Endothelial cell of umbilical vein (primary cell): ENCODE results near the gene OR10A6. TPM values are rescaled to one million over a fixed set of nuclear protein-coding genes. Genes with fewer than 3 reads are reported as not detected.

ENCODE experiments used
- BruUV-seq: library from RNA; stranded (reverse); fragments of 400-500 nt; replicated peaks from 2 replicates; lab custom pipeline; 2021; lab: Mats Ljungman, UMichigan
- CTCF ChIA-PET: fragments of 300-600, 350-600 bp; sonication (Branson Sonifier 250); formaldehyde crosslinking; loops from one replicate; lab custom pipeline; 2021; ENCODE audit warnings: antibody characterized with exemption, inconsistent platforms; lab: Charles Lee
- POLR2A ChIA-PET: fragments of 300-600, 350-600 bp; sonication (Branson Sonifier 250); formaldehyde crosslinking; loops from one replicate; lab custom pipeline; 2021; ENCODE audit warnings: antibody characterized with exemption, inconsistent platforms; lab: Charles Lee
- DNase-seq: peaks from one replicate; pipeline ENCODE4 v3.0.0-alpha.2; 2011; ENCODE audit warnings: low read depth, low spot score
- FAIRE-seq: peaks from 2 replicates; lab custom pipeline; 2011; peaks lifted over from hg19 to GRCh38; lab: Jason Lieb, UNC
- H2AFZ ChIP-seq: 2 replicates; pipeline ENCODE4 v1.6.0; 2012; ENCODE audit warnings: low read depth, low read length, control low read depth, inconsistent platforms
- H3K27ac ChIP-seq: 2 replicates; pipeline ENCODE4 v1.5.1; 2011; ENCODE audit warnings: low read depth, mild to moderate bottlenecking, control low read depth, low read length, moderate library complexity; ENCODE audit not compliant: insufficient read depth
- H3K27me3 ChIP-seq, 2 experiments: 2 replicates each; pipeline versions ENCODE4 v1.6.0 to v1.6.1; 2011; ENCODE audit warnings: low read length in 2 of 2, mixed read lengths in 1 of 2; ENCODE audit not compliant: control insufficient read depth in 2 of 2, insufficient read depth in 2 of 2
- H3K36me3 ChIP-seq, 2 experiments: 2 replicates in 1 of 2; 3 replicates in 1 of 2; pipeline ENCODE4 v1.5.1; 2011; ENCODE audit warnings: low read length in 2 of 2, mild to moderate bottlenecking in 1 of 2, moderate library complexity in 1 of 2; ENCODE audit not compliant: control insufficient read depth in 2 of 2, insufficient read depth in 2 of 2; ENCODE audit errors: extremely low read depth in 1 of 2
- H3K4me1 ChIP-seq: 3 replicates; pipeline ENCODE4 v1.5.1; 2011; ENCODE audit warnings: mild to moderate bottlenecking, low read length; ENCODE audit not compliant: control insufficient read depth, insufficient read depth; ENCODE audit errors: extremely low read depth
- H3K4me2 ChIP-seq: 2 replicates; pipeline ENCODE4 v1.6.1; 2011; ENCODE audit warnings: low read length, control low read depth, mixed read lengths; ENCODE audit not compliant: insufficient read depth
- H3K4me3 ChIP-seq, 3 experiments: fragments of 200-600 bp in 1 of 3; sonication (generic), shearing (Covaris generic) in 1 of 3; replicated peaks in 1 of 3; 2 replicates each; pipeline ENCODE4 v1.5.1; 2011 to 2016; ENCODE audit warnings: control low read depth in 3 of 3, low read length in 3 of 3, mild to moderate bottlenecking in 2 of 3, inconsistent platforms in 1 of 3, low read depth in 1 of 3, moderate library complexity in 1 of 3; ENCODE audit not compliant: insufficient read depth in 1 of 3
- H3K79me2 ChIP-seq: 2 replicates; pipeline ENCODE4 v1.6.0; 2012; ENCODE audit warnings: low read length, inconsistent platforms; ENCODE audit not compliant: control insufficient read depth, insufficient read depth
- H3K9ac ChIP-seq: replicated peaks from 2 replicates; pipeline ENCODE3; 2011; ENCODE audit warnings: low read length, control low read depth; ENCODE audit not compliant: insufficient read depth; ENCODE audit errors: extremely low read depth
- H3K9me1 ChIP-seq: replicated peaks from 3 replicates; pipeline ENCODE4 v1.6.0; 2011; ENCODE audit warnings: mild to moderate bottlenecking, low read length; ENCODE audit not compliant: control insufficient read depth, insufficient read depth; ENCODE audit errors: extremely low read depth
- H3K9me3 ChIP-seq: replicated peaks from 2 replicates; pipeline ENCODE4 v1.5.1; 2012; ENCODE audit warnings: low read length, inconsistent platforms; ENCODE audit not compliant: control insufficient read depth, insufficient read depth
- H4K20me1 ChIP-seq: replicated peaks from 2 replicates; pipeline ENCODE3; 2011; ENCODE audit warnings: mild to moderate bottlenecking, low read length; ENCODE audit not compliant: control insufficient read depth, insufficient read depth; ENCODE audit errors: extremely low read depth
- CTCF ChIP-seq, 2 donors: IDR thresholded peaks; 1 replicate in 1 of 2; 2 replicates in 1 of 2; pipeline ENCODE4 v1.5.1; 2011; ENCODE audit warnings: low read length in 2 of 2, mild to moderate bottlenecking in 2 of 2, moderate library complexity in 2 of 2, control low read depth in 1 of 2, inconsistent platforms in 1 of 2, low read depth in 1 of 2; ENCODE audit not compliant: insufficient read depth in 1 of 2; ENCODE audit errors: extremely low read depth in 1 of 2
- FOS ChIP-seq: IDR thresholded peaks from 2 replicates; pipeline ENCODE4 v1.6.1; 2011; ENCODE audit warnings: mild to moderate bottlenecking, low read length, moderate library complexity, borderline replicate concordance; ENCODE audit not compliant: insufficient read depth
- GATA2 ChIP-seq: IDR thresholded peaks from 2 replicates; pipeline ENCODE4 v1.7.0; 2011; ENCODE audit warnings: low read depth, mild to moderate bottlenecking, moderate library complexity, mixed read lengths, low read length; ENCODE audit not compliant: insufficient read length, insufficient read depth
- MYC ChIP-seq: IDR thresholded peaks from one replicate; pipeline ENCODE4 v1.6.1; 2011; ENCODE audit warnings: mild to moderate bottlenecking, low read depth, low read length
- dilution Hi-C: fragments of 300-500 bp; cut with MboI; formaldehyde crosslinking; loops from one replicate; pipeline ENCODE4 v1.15.0; 2019; ENCODE audit warnings: low sequenced_read_pairs; ENCODE audit not compliant: extremely low pct_ligation_motif_present
- intact Hi-C: fragments of 100-400 bp; cut with micrococcal nuclease; formaldehyde crosslinking; loops from one replicate; pipeline ENCODE4 v1.10.0; 2022
- polyA plus RNA-seq, 4 experiments: library from polyadenylated mRNA; depleted of rRNA in 3 of 4; stranded (reverse) in 3 of 4; unstranded in 1 of 4; fragments of >200 nt; gene quantifications; 2 replicates each; pipeline versions ENCODE4 v1.2.1 to v1.2.3, GENCODE V29; 2011 to 2012; ENCODE audit warnings: missing spikeins in 1 of 4
- total RNA-seq: library from RNA; stranded (reverse); gene quantifications from 2 replicates; pipeline ENCODE4 v1.2.3, GENCODE V29; 2021

The OR10A6 gene
- total and polyA plus RNA-seq, 2 donors (not counting 3 experiments of a cell fraction or from before 2014, with no cell fraction given), result not detected

- POLR2A ChIA-PET, result no interaction called here
- H2AFZ ChIP-seq, result no peak overlapping the region
These were observed 33.2 kb upstream of the OR10A6 start for GRCh38 chr11:7964261-7964660.

More at GRCh38 chr11:7964261-7964660, 33.2 kb upstream of the OR10A6 start:
- intact Hi-C loops (no loop called here), dilution Hi-C loops (no loop called here)
- Histone ChIP-seq H3K4me1 (no peaks in the 10 kb centered on the region), H4K20me1 (no peaks in the 10 kb centered on the region), H3K79me2 (no peaks in the 10 kb centered on the region), H3K4me2 (no peak overlapping the region), H3K36me3 (no peaks in the 10 kb centered on the region), H3K9me3 (no peaks in the 10 kb centered on the region), H3K4me3 (no peak overlapping the region), H3K9ac (no peak overlapping the region), H3K9me1 (no peaks in the 10 kb centered on the region), H3K27me3 (peaks cover 2 to 4% of the 10 kb centered on the region in 2 experiments), H3K27ac (no peak overlapping the region)
- BruUV-seq, result no TSS peak
- DNase-seq (no peak), FAIRE-seq (no peak)
- no peak for TF ChIP-seq GATA2
- TF ChIP-seq MYC, result no peak
- TF ChIP-seq CTCF (IDR thresholded peaks at IDR 0.05; ENCODE audit: extremely low read depth in 1 of 2, insufficient read depth in 1 of 2, low read depth in 1 of 2, low read length in 2 of 2), result no peak
- no peak for TF ChIP-seq FOS
- CTCF ChIA-PET, result interaction anchor here (2.0 kb wide), 1 partner anchor 23 kb away, joined by 5 read pairs; the partner anchor contains the start of gene EIF3F
